SH-SY5Y (cell line): ENCODE measurements around the gene METTL18.

Experiments used
- GATA2 ChIP-seq: IDR thresholded peaks from 2 replicates; pipeline ENCODE4 v1.6.1; 2011; ENCODE audit warnings: mild to moderate bottlenecking, low read depth, low read length
- GATA3 ChIP-seq: IDR thresholded peaks from 2 replicates; pipeline ENCODE4 v1.6.1; 2011; ENCODE audit warnings: low read depth, mild to moderate bottlenecking, low read length, moderate library complexity

GRCh38 chr1:169794530-169795416 is at the start of gene METTL18:
- TF ChIP-seq GATA2 (no peak), GATA3 (no peak)
